Epithelial cell of esophagus (primary cell): ENCODE measurements around the gene ELOVL3.
"Not testable (repeated sequence)": the region's sequence is repeated elsewhere in the genome, so short reads cannot be mapped to it uniquely, and the experiment has no call there.

ENCODE experiments used
- DNase-seq: peaks from one replicate; pipeline ENCODE4 v3.0.0; 2010; ENCODE audit warnings: low read depth
- H3K4me3 ChIP-seq: 2 replicates; pipeline ENCODE4 v1.5.1; 2011; ENCODE audit warnings: mild to moderate bottlenecking, low read length, control low read depth
- CTCF ChIP-seq: IDR thresholded peaks from 2 replicates; pipeline ENCODE4 v1.5.1; 2011; ENCODE audit warnings: low read depth, mild to moderate bottlenecking, low read length, control low read depth, inconsistent platforms; ENCODE audit not compliant: insufficient read depth; ENCODE audit errors: missing control alignments

The ELOVL3 gene

GRCh38 chr10:102225646-102226541, at the start of gene ELOVL3:
TSS of gene ELOVL3 (plus strand) at chr10:102226299. CDS start at chr10:102226549, 250 bp downstream.
- DNase-seq = peak; percentile 95
- peak within 1 kb of the TSS; percentile 21 for H3K4me3 ChIP-seq
- TF ChIP-seq CTCF = no peak

GRCh38 chr10:102184606-102185005, 41.5 kb upstream of the ELOVL3 start:
- DNase-seq = no peak
- H3K4me3 ChIP-seq = no peak overlapping the region
- TF ChIP-seq CTCF = no peak

GRCh38 chr10:102185272-102185671, 40.8 kb upstream of the ELOVL3 start:
- DNase-seq = no peak
- no peak overlapping the region for H3K4me3 ChIP-seq
- TF ChIP-seq CTCF = no peak

- no peak for TF ChIP-seq CTCF
Measured at GRCh38 chr10:102185811-102186527, 40.1 kb upstream of the ELOVL3 start.

GRCh38 chr10:102188298-102188940, 37.7 kb upstream of the ELOVL3 start:
- H3K4me3 ChIP-seq = no peak overlapping the region
- no peak for DNase-seq
- TF ChIP-seq CTCF = no peak

More at GRCh38 chr10:102185811-102186527, 40.1 kb upstream of the ELOVL3 start:
- H3K4me3 ChIP-seq = no peak overlapping the region
- no peak for DNase-seq

- not testable (repeated sequence) for H3K4me3 ChIP-seq, DNase-seq
Measured at GRCh38 chr10:102188941-102189898, 36.9 kb upstream of the ELOVL3 start.
